OCI-LY1 (cell line): Measurements from ENCODE around the gene KLHDC9.

Experiments used
- EZH2 ChIP-seq: fragments of 200-600 bp; sonication (generic), shearing (Covaris generic); IDR thresholded peaks from 2 replicates; pipeline ENCODE4 v1.8.0; 2017; ENCODE audit warnings: borderline replicate concordance, mixed run types, mild to moderate bottlenecking, antibody characterized with exemption, low read length, moderate library complexity, mixed read lengths
- TF ChIP-seq, protein P1 (sequence below): fragments of 200-600 bp; sonication (generic), shearing (Covaris generic); IDR thresholded peaks from 2 replicates; pipeline ENCODE4 v1.5.1; 2017; ENCODE audit warnings: mild to moderate bottlenecking, antibody characterized with exemption, low read length, moderate library complexity, mixed read lengths

DNA sequence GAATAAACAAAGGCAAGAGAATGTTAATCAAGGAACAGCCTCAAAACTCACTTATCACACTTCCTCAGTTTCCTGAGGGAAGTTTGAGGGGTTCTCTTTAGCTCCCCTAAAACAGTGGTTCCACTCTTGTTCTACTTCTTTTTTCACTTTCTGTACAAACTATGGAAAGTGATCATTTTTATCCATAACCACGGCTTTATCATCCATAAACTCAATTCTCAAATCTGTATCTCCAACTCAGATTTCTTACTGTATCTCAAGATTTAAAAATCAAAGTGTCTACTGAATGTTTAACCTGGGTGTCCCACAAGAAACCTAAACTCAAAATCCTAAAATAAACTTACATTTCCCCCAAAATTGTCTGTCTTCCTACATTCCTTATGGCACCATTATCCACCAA lies 15.8 kb downstream of the KLHDC9 start:
- TF ChIP-seq, protein P1, sequence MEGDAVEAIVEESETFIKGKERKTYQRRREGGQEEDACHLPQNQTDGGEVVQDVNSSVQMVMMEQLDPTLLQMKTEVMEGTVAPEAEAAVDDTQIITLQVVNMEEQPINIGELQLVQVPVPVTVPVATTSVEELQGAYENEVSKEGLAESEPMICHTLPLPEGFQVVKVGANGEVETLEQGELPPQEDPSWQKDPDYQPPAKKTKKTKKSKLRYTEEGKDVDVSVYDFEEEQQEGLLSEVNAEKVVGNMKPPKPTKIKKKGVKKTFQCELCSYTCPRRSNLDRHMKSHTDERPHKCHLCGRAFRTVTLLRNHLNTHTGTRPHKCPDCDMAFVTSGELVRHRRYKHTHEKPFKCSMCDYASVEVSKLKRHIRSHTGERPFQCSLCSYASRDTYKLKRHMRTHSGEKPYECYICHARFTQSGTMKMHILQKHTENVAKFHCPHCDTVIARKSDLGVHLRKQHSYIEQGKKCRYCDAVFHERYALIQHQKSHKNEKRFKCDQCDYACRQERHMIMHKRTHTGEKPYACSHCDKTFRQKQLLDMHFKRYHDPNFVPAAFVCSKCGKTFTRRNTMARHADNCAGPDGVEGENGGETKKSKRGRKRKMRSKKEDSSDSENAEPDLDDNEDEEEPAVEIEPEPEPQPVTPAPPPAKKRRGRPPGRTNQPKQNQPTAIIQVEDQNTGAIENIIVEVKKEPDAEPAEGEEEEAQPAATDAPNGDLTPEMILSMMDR = no peak
- no peak for TF ChIP-seq EZH2
